T-helper 9 cell (primary cell): ENCODE results near the gene TMCO6.
"Not testable (repeated sequence)": the region's sequence is repeated elsewhere in the genome, so short reads cannot be mapped to it uniquely, and the experiment has no call there.

ENCODE experiments used
- DNase-seq: peaks from one replicate; pipeline ENCODE4 v3.0.0-alpha.2; 2020

The TMCO6 gene

GRCh38 chr5:140631036-140631417 lies 8.2 kb upstream of the TMCO6 start:
- DNase-seq, result no peak

- DNase-seq, result peak; percentile 16
Observed at GRCh38 chr5:140631831-140632365, 7.4 kb upstream of the TMCO6 start.

GRCh38 chr5:140632366-140633020 lies 6.8 kb upstream of the TMCO6 start:
- peak; percentile 33 for DNase-seq

- DNase-seq, result no peak
Observed at GRCh38 chr5:140633021-140633471, 6.2 kb upstream of the TMCO6 start, which contains the start of gene CD14. CD14 (minus strand) TSS chr5:140633175; CDS start chr5:140633071, 104 bp downstream.

- DNase-seq, result no peak
Observed at GRCh38 chr5:140633501-140633900, 5.8 kb upstream of the TMCO6 start.

GRCh38 chr5:140634103-140634502 lies 5.1 kb upstream of the TMCO6 start:
- no peak for DNase-seq

- DNase-seq, result no peak
Observed at GRCh38 chr5:140635291-140636257, 3.7 kb upstream of the TMCO6 start.

GRCh38 chr5:140637371-140638100 lies 1.7 kb upstream of the TMCO6 start:
- no peak for DNase-seq

GRCh38 chr5:140638898-140639147 lies 428 bp upstream of the TMCO6 start:
- not testable (repeated sequence) for DNase-seq

- no peak for DNase-seq
Observed at GRCh38 chr5:140641716-140642115, 2.5 kb downstream of the TMCO6 start.

- no peak for DNase-seq
Observed at GRCh38 chr5:140642718-140643117, 3.5 kb downstream of the TMCO6 start.

- no peak for DNase-seq
Observed at GRCh38 chr5:140647042-140647419, 7.8 kb downstream of the TMCO6 start.

GRCh38 chr5:140658870-140659269 lies 19.6 kb downstream of the TMCO6 start:
- no peak for DNase-seq

- not testable (repeated sequence) for DNase-seq
Observed at GRCh38 chr5:140660371-140660770, 21.1 kb downstream of the TMCO6 start.

- no peak for DNase-seq
Observed at GRCh38 chr5:140664030-140664358, 24.7 kb downstream of the TMCO6 start.

- peak; percentile 95 for DNase-seq
Observed at GRCh38 chr5:140664359-140665119, 25.3 kb downstream of the TMCO6 start, which contains the start of gene WDR55. WDR55 (plus strand) TSS chr5:140664904; CDS start chr5:140664913, 9 bp downstream.

GRCh38 chr5:140671035-140671434 lies 31.8 kb downstream of the TMCO6 start:
- not testable (repeated sequence) for DNase-seq

GRCh38 chr5:140671472-140672125 lies 32.3 kb downstream of the TMCO6 start:
- no peak for DNase-seq

GRCh38 chr5:140672455-140673186 lies 33.4 kb downstream of the TMCO6 start:
- DNase-seq, result no peak

GRCh38 chr5:140673187-140673976 lies 34.1 kb downstream of the TMCO6 start, which contains the start of gene DND1:
DND1 (minus strand) TSS chr5:140673576; CDS start chr5:140673542, 34 bp downstream.
- no peak for DNase-seq
